NCI-H2196 treated with DMSO at 0.1 percent for 48 hours (cell line): Measurements from ENCODE around the gene ZNF26.

Experiments used
- DNase-seq: peaks from one replicate; lab custom pipeline; 2025; ENCODE audit not compliant: unreplicated experiment; lab: John Stamatoyannopoulos, UW

The ZNF26 gene

GRCh38 chr12:133058203-133059113, 72.3 kb downstream of the ZNF26 start:
- DNase-seq, result no peak

GRCh38 chr12:133061954-133062353, 75.8 kb downstream of the ZNF26 start:
- no peak for DNase-seq

- no peak for DNase-seq
These were observed 77.4 kb downstream of the ZNF26 start for GRCh38 chr12:133063556-133063955.

- no peak for DNase-seq
These were observed 87.7 kb downstream of the ZNF26 start for GRCh38 chr12:133073836-133074235.
